ENCODE data around the gene EML1. TPM values are rescaled to one million over a fixed set of nuclear protein-coding genes. Genes with fewer than 3 reads are reported as not detected.

Gene EML1
- total and polyA plus RNA-seq, 2 donors = 45.2 to 77.1 TPM

DNA sequence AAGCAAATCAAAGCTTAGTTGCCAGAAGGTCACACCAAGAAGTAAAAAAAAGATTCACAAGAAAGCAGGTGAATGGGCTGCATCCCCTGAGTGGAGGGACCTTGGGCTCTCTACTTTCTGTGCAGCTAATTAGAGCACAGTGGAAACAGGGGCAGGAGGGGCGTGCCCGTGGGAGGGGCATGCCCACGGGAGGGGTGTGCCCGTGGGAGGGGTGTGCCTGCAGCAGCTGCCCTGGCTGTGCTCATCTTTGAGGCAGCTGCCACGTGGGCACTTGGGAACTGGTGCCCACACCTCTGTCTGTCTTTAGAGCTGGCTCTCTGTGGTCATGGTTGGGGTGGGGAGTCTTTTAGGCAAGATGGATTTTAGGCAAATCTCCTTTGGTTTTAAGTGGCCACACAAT, 60.0 kb downstream of the EML1 start:
- Histone ChIP-seq H3K4me3 (ENCODE audit: low read depth, low read length) (no peak overlapping the region), H3K36me3 (ENCODE audit: insufficient read depth) (no peaks in the 10 kb centered on the region), H3K27ac (ENCODE audit: low read depth) (no peak overlapping the region), H3K4me1 (ENCODE audit: insufficient read depth) (no peaks in the 10 kb centered on the region)
- DNase-seq (ENCODE audit: extremely low spot score) = no peak
- 55% methylated on average over 5 of the region's 5 CpGs for WGBS

DNA sequence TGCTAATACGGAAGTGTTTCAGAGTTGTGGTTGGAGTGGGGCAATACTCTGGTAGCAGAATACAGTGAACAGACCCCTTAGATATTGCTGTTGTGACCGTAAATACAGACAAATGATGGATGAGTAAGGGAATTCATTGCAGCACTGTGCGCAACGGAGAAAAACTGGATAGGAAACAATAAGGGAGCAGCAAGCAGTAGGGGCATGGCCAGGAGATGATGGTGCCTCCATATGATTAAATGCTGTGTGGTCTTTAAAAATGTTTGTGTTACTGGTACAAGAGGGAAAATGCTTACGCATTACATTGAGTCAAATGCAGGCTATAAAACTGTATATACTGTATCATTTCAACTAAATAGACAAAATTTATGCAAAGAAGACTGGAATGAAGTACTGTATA, 61.6 kb downstream of the EML1 start:
- no peak for DNase-seq (ENCODE audit: extremely low spot score)
- Histone ChIP-seq H3K36me3 (ENCODE audit: insufficient read depth) (no peaks in the 10 kb centered on the region), H3K27ac (ENCODE audit: low read depth) (no peak overlapping the region), H3K4me1 (ENCODE audit: insufficient read depth) (no peaks in the 10 kb centered on the region), H3K4me3 (ENCODE audit: low read depth, low read length) (no peak overlapping the region)
- WGBS = 75% methylated on average over 5 of the region's 5 CpGs

DNA sequence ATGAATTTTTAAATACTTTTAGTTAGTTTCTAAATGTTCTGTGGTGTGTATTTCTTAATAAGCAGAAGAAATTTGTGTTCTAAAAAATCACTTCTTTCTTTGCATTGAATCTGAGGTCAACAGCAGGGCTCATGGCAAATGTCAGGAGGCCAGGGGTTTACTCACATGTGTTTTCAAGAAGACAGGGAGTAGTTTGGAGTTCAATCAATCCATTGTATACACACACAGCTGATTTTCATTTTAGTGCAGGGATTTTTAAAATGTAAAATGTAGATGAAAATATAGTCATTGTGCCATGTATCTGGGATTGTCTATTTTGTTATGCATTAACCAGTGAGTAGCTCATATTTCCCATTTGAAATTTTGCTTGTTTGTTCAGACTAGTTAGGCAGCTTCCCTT, 62.1 kb downstream of the EML1 start:
- Histone ChIP-seq H3K4me1 (ENCODE audit: insufficient read depth) (no peaks in the 10 kb centered on the region), H3K27ac (ENCODE audit: low read depth) (no peak overlapping the region), H3K36me3 (ENCODE audit: insufficient read depth) (no peaks in the 10 kb centered on the region), H3K4me3 (ENCODE audit: low read depth, low read length) (no peak overlapping the region)
- no peak for DNase-seq (ENCODE audit: extremely low spot score)

DNA sequence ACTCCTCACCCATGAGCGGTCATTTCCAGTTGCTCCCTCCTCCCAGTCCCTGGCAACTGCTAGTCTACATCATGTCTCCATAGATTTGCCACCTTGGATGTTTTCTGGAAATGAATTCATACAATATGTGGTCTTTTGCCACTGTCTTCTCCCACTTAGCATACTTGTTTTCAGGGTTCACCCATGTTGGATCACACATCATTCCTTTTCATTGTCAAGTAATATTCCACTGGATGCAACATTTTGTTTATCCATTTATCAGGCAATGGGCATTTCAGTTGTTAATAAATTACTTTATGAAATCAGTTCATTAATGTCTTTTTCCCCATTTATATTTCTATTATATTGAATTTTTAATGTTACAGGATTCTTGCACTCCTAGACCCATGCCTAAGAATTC, 64.3 kb downstream of the EML1 start:
- no peaks in the 10 kb centered on the region for H3K36me3 ChIP-seq (ENCODE audit: insufficient read depth)
- no peak overlapping the region for H3K4me3 ChIP-seq (ENCODE audit: low read depth, low read length)
- WGBS = 98% methylated on average over 1 of the region's 1 CpG
- H3K27ac ChIP-seq (ENCODE audit: low read depth) = no peak overlapping the region
- DNase-seq (ENCODE audit: extremely low spot score) = no peak
- H3K4me1 ChIP-seq (ENCODE audit: insufficient read depth) = no peaks in the 10 kb centered on the region

DNA sequence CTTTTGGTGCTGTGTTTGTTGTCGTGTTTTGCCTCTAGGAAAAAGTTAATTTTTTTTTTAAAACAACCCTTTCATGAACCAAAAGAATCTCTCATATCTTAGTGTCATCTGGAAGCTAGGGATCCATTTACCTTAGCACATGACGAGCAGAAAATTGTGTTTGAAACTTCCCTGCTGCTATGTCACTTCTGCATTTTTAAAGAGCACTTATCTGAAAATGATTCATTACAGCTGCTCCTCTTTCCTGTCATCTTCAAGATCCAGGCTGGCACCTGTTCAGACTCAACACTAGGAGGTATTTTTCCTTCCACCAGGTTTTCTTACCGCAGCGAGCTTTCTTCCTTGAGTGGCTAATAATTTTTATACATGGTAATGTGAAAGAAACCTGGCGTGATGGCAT, 67.0 kb downstream of the EML1 start:
- Histone ChIP-seq H3K36me3 (ENCODE audit: insufficient read depth) (no peaks in the 10 kb centered on the region), H3K4me3 (ENCODE audit: low read depth, low read length) (no peak overlapping the region), H3K27ac (ENCODE audit: low read depth) (no peak overlapping the region), H3K4me1 (ENCODE audit: insufficient read depth) (no peaks in the 10 kb centered on the region)
- DNase-seq (ENCODE audit: extremely low spot score) = no peak
- WGBS = 74% methylated on average over 5 of the region's 5 CpGs

DNA sequence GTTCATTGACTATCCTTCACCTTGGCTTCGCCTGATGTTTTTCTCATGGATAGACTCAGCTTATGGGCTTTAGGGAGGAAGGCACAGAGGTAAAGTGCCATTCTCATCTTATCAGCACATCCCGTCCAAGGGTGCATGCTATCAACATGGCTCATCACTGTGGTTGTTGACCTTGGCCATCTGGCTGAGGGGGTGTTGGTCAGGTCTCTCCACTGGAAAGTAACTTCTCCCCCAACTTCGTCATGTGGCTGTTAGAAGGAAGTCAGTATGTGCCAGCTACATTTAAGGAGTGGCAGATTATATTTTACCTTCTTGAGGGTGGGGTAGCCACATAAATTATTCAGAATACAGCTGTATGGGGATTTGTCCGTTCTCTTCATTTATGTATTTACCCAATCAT, 68.9 kb downstream of the EML1 start:
- DNase-seq (ENCODE audit: extremely low spot score) = no peak
- WGBS = 85% methylated on average over 4 of the region's 4 CpGs
- no peaks in the 10 kb centered on the region for H3K4me1 ChIP-seq (ENCODE audit: insufficient read depth)
- no peak overlapping the region for H3K4me3 ChIP-seq (ENCODE audit: low read depth, low read length)
- no peak overlapping the region for H3K27ac ChIP-seq (ENCODE audit: low read depth)
- no peaks in the 10 kb centered on the region for H3K36me3 ChIP-seq (ENCODE audit: insufficient read depth)

DNA sequence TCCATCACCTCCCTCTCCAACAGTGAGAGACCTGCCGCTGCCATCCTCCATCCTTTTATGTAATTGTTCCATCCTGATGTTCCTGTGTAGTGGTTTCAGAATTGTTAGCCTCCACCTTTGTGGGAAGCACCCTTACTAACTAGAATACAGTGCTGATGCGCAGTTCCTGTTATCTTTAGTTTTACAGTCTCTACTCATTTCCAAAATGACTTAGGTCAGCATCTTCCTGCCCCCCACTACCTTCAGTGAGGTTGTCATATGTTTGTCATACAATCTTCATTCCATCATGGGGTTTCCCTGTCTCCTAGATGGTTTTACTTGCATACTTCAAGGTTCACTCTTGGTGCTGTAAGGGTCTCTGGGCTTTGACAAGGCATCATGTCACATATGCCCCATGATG, 69.8 kb downstream of the EML1 start:
- DNase-seq (ENCODE audit: extremely low spot score) = no peak
- H3K4me1 ChIP-seq (ENCODE audit: insufficient read depth) = no peaks in the 10 kb centered on the region
- no peak overlapping the region for H3K27ac ChIP-seq (ENCODE audit: low read depth)
- WGBS = over 99% methylated on average over 2 of the region's 2 CpGs
- no peak overlapping the region for H3K4me3 ChIP-seq (ENCODE audit: low read depth, low read length)
- H3K36me3 ChIP-seq (ENCODE audit: insufficient read depth) = no peaks in the 10 kb centered on the region

DNA sequence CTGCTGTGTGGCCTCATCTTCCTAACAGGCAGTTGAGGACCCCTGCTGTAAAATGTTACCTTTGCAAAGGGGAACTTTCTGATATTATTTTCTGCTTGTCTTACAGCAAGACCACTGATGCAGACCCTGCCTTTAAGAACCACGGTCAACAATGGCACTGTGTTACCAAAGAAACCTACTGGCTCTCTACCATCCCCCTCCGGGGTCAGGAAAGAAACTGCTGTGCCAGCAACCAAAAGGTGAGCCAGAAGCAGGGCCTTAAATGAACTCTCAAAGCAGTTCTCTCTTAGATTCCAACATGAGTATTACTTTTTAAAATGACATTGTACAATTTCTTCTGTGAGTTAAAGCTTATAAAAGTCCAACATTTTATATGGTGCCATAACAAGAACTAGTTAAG, 72.2 kb downstream of the EML1 start:
- no peaks in the 10 kb centered on the region for H3K4me1 ChIP-seq (ENCODE audit: insufficient read depth)
- 93% methylated on average over 2 of the region's 2 CpGs for WGBS
- no peaks in the 10 kb centered on the region for H3K36me3 ChIP-seq (ENCODE audit: insufficient read depth)
- H3K4me3 ChIP-seq (ENCODE audit: low read depth, low read length) = no peak overlapping the region
- no peak for DNase-seq (ENCODE audit: extremely low spot score)
- no peak overlapping the region for H3K27ac ChIP-seq (ENCODE audit: low read depth)

DNA sequence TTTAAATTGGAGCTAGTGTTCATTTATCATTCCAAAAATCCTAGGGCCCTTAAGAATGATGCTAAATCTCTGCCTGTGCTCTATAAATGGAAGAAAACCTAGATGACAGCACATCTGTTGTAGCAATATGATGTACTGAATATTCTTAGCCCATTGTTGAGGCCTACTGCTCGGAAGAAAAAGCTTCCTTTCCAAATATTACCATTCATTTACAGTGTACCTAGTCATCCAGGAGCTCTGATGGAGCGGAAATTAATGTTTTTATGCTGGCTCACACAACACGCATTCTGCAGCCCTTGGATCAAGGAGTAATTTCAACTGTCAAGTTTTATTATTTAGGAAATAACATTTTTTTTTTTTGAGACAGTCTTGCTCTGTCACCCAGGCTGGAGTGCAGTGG, 77.4 kb downstream of the EML1 start:
- H3K27ac ChIP-seq (ENCODE audit: low read depth) = no peak overlapping the region
- WGBS = 92% methylated on average over 3 of the region's 3 CpGs
- H3K4me1 ChIP-seq (ENCODE audit: insufficient read depth) = no peaks in the 10 kb centered on the region
- no peaks in the 10 kb centered on the region for H3K36me3 ChIP-seq (ENCODE audit: insufficient read depth)
- H3K4me3 ChIP-seq (ENCODE audit: low read depth, low read length) = no peak overlapping the region
- DNase-seq (ENCODE audit: extremely low spot score) = no peak

DNA sequence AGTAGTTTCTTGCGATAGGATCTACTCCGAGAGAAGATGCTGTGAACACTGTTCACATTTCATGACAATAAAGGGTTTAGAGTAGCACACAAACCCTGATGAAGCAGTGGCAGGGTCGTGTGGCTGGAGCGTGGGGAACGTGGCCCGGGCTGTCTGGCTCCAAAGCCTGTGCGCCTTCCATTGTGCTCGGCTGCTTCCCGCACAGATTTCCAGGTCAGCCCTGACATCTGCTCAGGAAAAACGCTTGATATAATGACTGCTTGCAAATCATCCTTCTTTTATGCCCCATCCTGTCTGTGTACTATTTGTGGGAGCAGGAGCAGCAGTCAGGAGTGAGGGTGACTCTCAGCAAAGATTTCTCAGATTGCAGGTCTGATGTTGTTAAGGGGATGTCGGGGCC, 78.6 kb downstream of the EML1 start:
- H3K4me1 ChIP-seq (ENCODE audit: insufficient read depth) = no peaks in the 10 kb centered on the region
- no peak for DNase-seq (ENCODE audit: extremely low spot score)
- no peak overlapping the region for H3K4me3 ChIP-seq (ENCODE audit: low read depth, low read length)
- H3K36me3 ChIP-seq (ENCODE audit: insufficient read depth) = no peaks in the 10 kb centered on the region
- 86% methylated on average over 11 of the region's 11 CpGs for WGBS
- H3K27ac ChIP-seq (ENCODE audit: low read depth) = no peak overlapping the region

DNA sequence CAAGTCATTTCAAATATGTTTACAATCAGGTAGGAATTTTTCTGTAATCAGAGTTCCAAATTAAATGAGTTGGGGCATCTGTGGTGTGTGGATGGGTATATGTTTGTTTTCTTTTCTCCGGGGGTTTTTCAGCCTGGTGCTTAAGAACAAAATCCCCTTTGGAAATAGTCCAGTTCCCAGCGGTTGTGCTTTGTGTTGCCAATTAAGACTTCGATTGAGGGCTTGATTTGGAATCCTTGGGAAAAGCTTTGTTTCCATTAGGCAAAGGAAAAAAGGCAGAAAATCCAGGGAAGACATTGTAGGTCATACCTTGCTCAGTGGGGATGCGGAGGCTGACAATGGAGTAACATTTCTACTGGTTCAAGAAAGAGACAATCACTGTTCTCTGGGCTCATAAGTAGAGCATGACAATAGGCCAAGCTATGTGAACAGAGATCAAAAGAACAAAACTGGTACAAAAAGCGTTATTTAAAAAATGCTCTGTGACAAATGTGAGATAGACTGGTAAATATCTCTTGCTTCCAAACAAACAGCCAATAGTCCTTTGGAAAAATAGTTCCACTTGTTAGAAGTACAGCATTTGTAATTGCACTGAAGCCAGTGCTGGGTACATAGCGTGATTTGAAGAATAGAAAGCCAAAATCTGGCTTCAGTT, 79.7 kb downstream of the EML1 start:
- H3K4me3 ChIP-seq (ENCODE audit: low read depth, low read length) = no peak overlapping the region
- DNase-seq (ENCODE audit: extremely low spot score) = no peak
- WGBS = 63% methylated on average over 6 of the region's 6 CpGs
- H3K36me3 ChIP-seq (ENCODE audit: insufficient read depth) = no peaks in the 10 kb centered on the region
- H3K4me1 ChIP-seq (ENCODE audit: insufficient read depth) = no peaks in the 10 kb centered on the region
- no peak overlapping the region for H3K27ac ChIP-seq (ENCODE audit: low read depth)

DNA sequence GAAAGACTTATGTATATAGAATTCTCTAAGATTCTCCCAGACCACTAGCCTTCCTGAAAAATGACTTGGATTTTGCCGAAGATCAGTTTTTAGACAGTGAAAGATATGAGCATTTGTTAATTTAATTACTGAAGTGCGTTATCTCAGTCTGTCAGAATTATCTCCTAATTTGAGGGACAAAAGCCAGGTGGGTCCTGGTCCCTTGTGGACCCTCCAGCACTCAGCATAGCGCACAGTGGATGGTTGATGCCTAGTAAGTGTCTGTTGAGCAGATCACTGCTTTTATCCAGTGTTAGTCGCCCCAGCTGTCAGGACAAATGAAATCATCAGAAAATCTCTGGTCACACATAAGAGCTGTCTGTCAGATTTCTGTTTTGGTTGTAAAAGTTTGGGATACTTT, 80.4 kb downstream of the EML1 start:
- Histone ChIP-seq H3K27ac (ENCODE audit: low read depth) (no peak overlapping the region), H3K4me3 (ENCODE audit: low read depth, low read length) (no peak overlapping the region), H3K4me1 (ENCODE audit: insufficient read depth) (no peaks in the 10 kb centered on the region), H3K36me3 (ENCODE audit: insufficient read depth) (no peaks in the 10 kb centered on the region)
- DNase-seq (ENCODE audit: extremely low spot score) = no peak
- 94% methylated on average over 4 of the region's 4 CpGs for WGBS

DNA sequence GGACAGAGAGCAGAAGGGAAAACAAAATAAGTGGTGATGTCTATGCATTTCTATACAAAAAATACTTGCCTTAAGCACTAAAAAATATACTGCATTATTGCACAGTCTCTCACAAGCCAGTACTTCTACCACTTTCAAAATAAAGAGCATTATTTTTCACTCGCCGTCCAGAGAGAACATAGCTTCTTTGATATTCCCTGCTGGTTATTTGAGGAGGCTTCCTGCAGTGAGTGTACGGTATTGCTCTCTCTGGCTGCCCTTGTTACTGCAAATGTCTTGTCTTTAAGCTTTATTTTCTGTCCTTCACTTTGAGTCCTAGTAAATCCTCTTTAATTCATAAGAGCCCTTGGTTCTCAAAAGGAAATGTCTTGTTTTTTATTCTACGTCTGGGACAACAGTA, 81.1 kb downstream of the EML1 start:
- WGBS = 80% methylated on average over 4 of the region's 4 CpGs
- DNase-seq (ENCODE audit: extremely low spot score) = no peak
- H3K4me1 ChIP-seq (ENCODE audit: insufficient read depth) = no peaks in the 10 kb centered on the region
- H3K36me3 ChIP-seq (ENCODE audit: insufficient read depth) = no peaks in the 10 kb centered on the region
- no peak overlapping the region for H3K27ac ChIP-seq (ENCODE audit: low read depth)
- H3K4me3 ChIP-seq (ENCODE audit: low read depth, low read length) = no peak overlapping the region

DNA sequence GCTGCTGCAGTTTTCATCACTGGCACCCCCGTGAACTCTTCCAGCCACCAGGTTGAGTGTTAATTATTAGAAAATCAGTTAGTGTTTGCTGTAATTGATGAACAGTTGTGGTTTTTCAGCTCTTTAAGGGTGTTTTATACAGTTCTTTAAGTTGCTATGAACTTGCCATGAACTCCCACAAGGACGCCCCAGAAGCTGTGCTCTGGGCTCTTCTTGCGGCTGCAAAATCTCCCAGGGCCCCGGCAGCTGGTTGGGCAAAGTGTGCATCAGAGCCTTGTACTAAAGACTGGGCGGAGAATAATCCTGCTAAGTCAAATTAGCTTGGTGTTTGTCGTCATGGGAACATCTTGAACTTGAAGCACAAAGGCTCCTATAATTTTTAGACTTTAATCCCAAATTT, 82.2 kb downstream of the EML1 start:
- DNase-seq (ENCODE audit: extremely low spot score) = no peak
- Histone ChIP-seq H3K27ac (ENCODE audit: low read depth) (no peak overlapping the region), H3K36me3 (ENCODE audit: insufficient read depth) (no peaks in the 10 kb centered on the region), H3K4me3 (ENCODE audit: low read depth, low read length) (no peak overlapping the region), H3K4me1 (ENCODE audit: insufficient read depth) (peaks cover 1% of the 10 kb centered on the region)
- WGBS = 76% methylated on average over 6 of the region's 6 CpGs

DNA sequence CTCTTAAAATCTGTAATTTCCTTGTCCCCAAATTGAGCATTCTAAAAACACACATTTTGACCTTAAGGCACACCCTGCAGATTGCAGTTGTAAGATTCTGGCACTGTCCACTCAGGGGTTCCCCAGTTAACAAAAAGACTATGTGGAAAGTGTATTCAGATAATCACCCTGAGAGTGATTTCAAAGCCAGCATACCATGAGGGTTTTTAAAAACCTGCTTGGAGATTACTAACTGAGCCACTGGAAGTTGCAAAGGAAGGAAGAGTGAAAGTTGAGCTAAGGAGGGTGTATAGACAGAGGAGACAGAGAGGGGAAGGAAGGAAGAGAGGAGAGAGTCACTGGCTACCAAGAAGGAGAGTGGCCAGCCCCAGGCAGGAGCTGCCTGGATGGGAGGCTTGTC, 82.6 kb downstream of the EML1 start:
- no peak overlapping the region for H3K4me3 ChIP-seq (ENCODE audit: low read depth, low read length)
- H3K36me3 ChIP-seq (ENCODE audit: insufficient read depth) = no peaks in the 10 kb centered on the region
- no peak overlapping the region for H3K27ac ChIP-seq (ENCODE audit: low read depth)
- DNase-seq (ENCODE audit: extremely low spot score) = no peak
- H3K4me1 ChIP-seq (ENCODE audit: insufficient read depth) = peaks cover 1% of the 10 kb centered on the region
